ENCODE results near the gene APOA1. TPM values are rescaled to one million over a fixed set of nuclear protein-coding genes. Genes with fewer than 3 reads are reported as not detected.

Gene APOA1
- polyA plus RNA-seq, 1 donor (not counting 4 experiments of a cell fraction or from before 2014, with no cell fraction given) = not detected

- Histone ChIP-seq H3K9me1 (ENCODE audit: control insufficient read depth, extremely low read depth, insufficient read depth, low read length) (peaks cover 2% of the 10 kb centered on the region), H3K4me2 (ENCODE audit: control insufficient read depth, extremely low read depth, insufficient read depth, low read depth, low read length) (no peak overlapping the region), H3K9ac (ENCODE audit: control insufficient read depth, extremely low read depth, insufficient read depth, low read length) (no peak overlapping the region), H2AFZ (ENCODE audit: control insufficient read depth, low read length) (no peak overlapping the region), H3K4me1 (ENCODE audit: control insufficient read depth, extremely low read depth, insufficient read depth, low read length) (peaks cover 39% of the 10 kb centered on the region), H3K79me2 (ENCODE audit: control insufficient read depth, insufficient read depth, low read length) (no peaks in the 10 kb centered on the region), H3K9me3 (ENCODE audit: control insufficient read depth, low read depth, low read length) (no peaks in the 10 kb centered on the region), H3K36me3 (ENCODE audit: control insufficient read depth in 2 of 2, extremely low read depth in 1 of 2, insufficient read depth in 2 of 2, low read length in 2 of 2) (peaks cover 10 to 33% of the 10 kb centered on the region in 2 experiments), H4K20me1 (ENCODE audit: control insufficient read depth, extremely low read depth, insufficient read depth, low read length) (no peaks in the 10 kb centered on the region), H3K27ac (ENCODE audit: control insufficient read depth, insufficient read depth, low read length) (no peak overlapping the region), H3K4me3 (ENCODE audit: control insufficient read depth in 2 of 3, extremely low read depth in 1 of 3, insufficient read depth in 2 of 3, low read depth in 1 of 3, low read length in 3 of 3) (no peak overlapping the region), H3K27me3 (ENCODE audit: control insufficient read depth, extremely low read depth, insufficient read depth, low read length) (no peaks in the 10 kb centered on the region)
- no peak for DNase-seq (ENCODE audit: low read depth, low spot score)
- TF ChIP-seq CTCF (optimal IDR thresholded peaks at IDR 0.05 in 1 of 3, IDR thresholded peaks at IDR 0.05 in 1 of 3, conservative IDR thresholded peaks at IDR 0.05 in 1 of 3; ENCODE audit: extremely low read depth in 1 of 3, insufficient read depth in 2 of 3, low read length in 3 of 3) (no peak), EZH2 (IDR thresholded peaks at IDR 0.05; ENCODE audit: low read length) (no peak)
- FAIRE-seq = no peak
- dilution Hi-C loops (cut with MboI; ENCODE audit: extremely low pct_ligation_motif_present, low sequenced_read_pairs) = no loop called here
Observed at GRCh38 chr11:116873381-116873780, 36.0 kb upstream of the APOA1 start.

- H3K4me1 ChIP-seq (ENCODE audit: control insufficient read depth, extremely low read depth, insufficient read depth, low read length) = peaks cover 39% of the 10 kb centered on the region
- peak overlapping the region; percentile 47 for H3K9ac ChIP-seq (ENCODE audit: control insufficient read depth, extremely low read depth, insufficient read depth, low read length)
- H3K9me3 ChIP-seq (ENCODE audit: control insufficient read depth, low read depth, low read length) = no peaks in the 10 kb centered on the region
- peak overlapping the region; percentile 78 for H3K27ac ChIP-seq (ENCODE audit: control insufficient read depth, insufficient read depth, low read length)
- no peaks in the 10 kb centered on the region for H3K79me2 ChIP-seq (ENCODE audit: control insufficient read depth, insufficient read depth, low read length)
- peak; percentile 53 for DNase-seq (ENCODE audit: low read depth, low spot score)
- no peaks in the 10 kb centered on the region for H4K20me1 ChIP-seq (ENCODE audit: control insufficient read depth, extremely low read depth, insufficient read depth, low read length)
- H3K4me3 ChIP-seq (ENCODE audit: control insufficient read depth in 2 of 3, extremely low read depth in 1 of 3, insufficient read depth in 2 of 3, low read depth in 1 of 3, low read length in 3 of 3) = peak overlapping the region in 2 of 3 experiments; percentile 15 to 36
- TF ChIP-seq CTCF (optimal IDR thresholded peaks at IDR 0.05 in 1 of 3, IDR thresholded peaks at IDR 0.05 in 1 of 3, conservative IDR thresholded peaks at IDR 0.05 in 1 of 3; ENCODE audit: extremely low read depth in 1 of 3, insufficient read depth in 2 of 3, low read length in 3 of 3) (no peak), EZH2 (IDR thresholded peaks at IDR 0.05; ENCODE audit: low read length) (no peak)
- H3K4me2 ChIP-seq (ENCODE audit: control insufficient read depth, extremely low read depth, insufficient read depth, low read depth, low read length) = peak overlapping the region; percentile 72
- H3K36me3 ChIP-seq (ENCODE audit: control insufficient read depth in 2 of 2, extremely low read depth in 1 of 2, insufficient read depth in 2 of 2, low read length in 2 of 2) = peaks cover 13 to 33% of the 10 kb centered on the region in 2 experiments
- no peak overlapping the region for H2AFZ ChIP-seq (ENCODE audit: control insufficient read depth, low read length)
- peaks cover 2% of the 10 kb centered on the region for H3K9me1 ChIP-seq (ENCODE audit: control insufficient read depth, extremely low read depth, insufficient read depth, low read length)
- H3K27me3 ChIP-seq (ENCODE audit: control insufficient read depth, extremely low read depth, insufficient read depth, low read length) = no peaks in the 10 kb centered on the region
- peak; percentile 82 for FAIRE-seq
- dilution Hi-C loops (cut with MboI; ENCODE audit: extremely low pct_ligation_motif_present, low sequenced_read_pairs) = no loop called here
Observed at GRCh38 chr11:116871248-116871647, 33.8 kb upstream of the APOA1 start.
